Hepatocyte (in vitro differentiated cells): ENCODE measurements around the gene AGBL4.
A peak's percentile ranks its signal among the peaks of the same experiment; 100 is the strongest.

ENCODE experiments used
- CTCF ChIP-seq: fragments of 200-600 bp; sonication (generic); IDR thresholded peaks from 2 replicates; pipeline ENCODE4 v1.5.1; 2016; ENCODE audit warnings: antibody characterized with exemption, mild to moderate bottlenecking; ENCODE audit not compliant: poor library complexity
- EZH2 ChIP-seq: fragments of 200-600 bp; sonication (generic); IDR thresholded peaks from 2 replicates; pipeline ENCODE4 v1.6.1; 2016; ENCODE audit warnings: antibody characterized with exemption, mild to moderate bottlenecking, borderline replicate concordance
- EZH2phosphoT487 ChIP-seq: fragments of 200-600 bp; sonication (generic); IDR thresholded peaks from one replicate; pipeline ENCODE4 v1.6.1; 2018; ENCODE audit warnings: antibody characterized with exemption, mild to moderate bottlenecking, low read depth, moderate library complexity; ENCODE audit not compliant: unreplicated experiment, severe bottlenecking

GRCh38 chr1:48552420-48552819 lies 1471.3 kb downstream of the AGBL4 start:
- TF ChIP-seq EZH2 (no peak), CTCF (peak; percentile 28), EZH2phosphoT487 (no peak)
